Ascending aorta (tissue), 2 donors: ENCODE results near the gene PDZRN3. TPM values are rescaled to one million over a fixed set of nuclear protein-coding genes. Genes with fewer than 3 reads are reported as not detected.

Experiments used
- DNase-seq, 2 donors: peaks; one replicate each; pipeline ENCODE4 v3.0.0-alpha.2; 2019; ENCODE audit warnings: low spot score in 2 of 2
- H3K27ac ChIP-seq, 2 donors: fragments of 200-600 bp; sonication (generic); one replicate each; pipeline ENCODE4 v1.5.1; 2016 to 2017; ENCODE audit warnings: mild to moderate bottlenecking in 1 of 2
- H3K27me3 ChIP-seq: fragments of 200-600 bp; sonication (generic); one replicate; pipeline ENCODE4 v1.5.1; 2017
- H3K36me3 ChIP-seq, 2 donors: fragments of 200-600 bp; sonication (generic); one replicate each; pipeline ENCODE4 v1.5.1; 2016
- H3K4me1 ChIP-seq, 2 donors: fragments of 200-600 bp; sonication (generic); one replicate each; pipeline ENCODE4 v1.5.1; 2016 to 2017; ENCODE audit warnings: mild to moderate bottlenecking in 1 of 2
- H3K4me3 ChIP-seq, 2 donors: fragments of 200-600 bp; sonication (generic); one replicate each; pipeline ENCODE4 v1.5.1; 2016 to 2017; ENCODE audit warnings: mild to moderate bottlenecking in 1 of 2
- H3K9me3 ChIP-seq, 2 donors: fragments of 200-600 bp; sonication (generic); one replicate each; pipeline ENCODE4 v1.5.1; 2016
- CTCF ChIP-seq, 3 experiments: fragments of 200-600 bp in 2 of 3; fragments of 450-650 bp in 1 of 3; sonication (generic) in 2 of 3; IDR thresholded peaks; one replicate each; pipeline ENCODE4 v1.5.1; 2016 to 2019; ENCODE audit warnings: antibody characterized with exemption in 3 of 3, mild to moderate bottlenecking in 1 of 3, moderate library complexity in 1 of 3
- intact Hi-C: fragments of 100-400 bp; cut with DNase I; formaldehyde crosslinking; loops from one replicate; pipeline ENCODE4 v1.15.1; 2023
- total RNA-seq: library from RNA; depleted of rRNA; stranded (reverse); fragments of >200 nt; gene quantifications from one replicate; pipeline ENCODE4 v1.1.0, GENCODE V29; 2016

The PDZRN3 gene
- total RNA-seq, 1 donor from 2014 or later: 71.9 TPM

- intact Hi-C loops: no loop called here
- Histone ChIP-seq H3K4me3 (no peak overlapping the region), H3K36me3 (no peaks in the 10 kb centered on the region), H3K4me1 (no peaks in the 10 kb centered on the region), H3K27me3 (no peaks in the 10 kb centered on the region), H3K9me3 (no peaks in the 10 kb centered on the region), H3K27ac (no peak overlapping the region)
- no peak for TF ChIP-seq CTCF (IDR thresholded peaks at IDR 0.05)
- DNase-seq: no peak
Observed at GRCh38 chr3:73350996-73351395, 273.7 kb downstream of the PDZRN3 start.

GRCh38 chr3:73349657-73350056 lies 275.1 kb downstream of the PDZRN3 start:
- Histone ChIP-seq H3K9me3 (no peaks in the 10 kb centered on the region), H3K4me3 (no peak overlapping the region), H3K36me3 (no peaks in the 10 kb centered on the region), H3K27me3 (no peaks in the 10 kb centered on the region), H3K27ac (no peak overlapping the region), H3K4me1 (no peaks in the 10 kb centered on the region)
- TF ChIP-seq CTCF (IDR thresholded peaks at IDR 0.05): no peak
- DNase-seq: no peak
- intact Hi-C loops: no loop called here

- Histone ChIP-seq H3K27me3 (no peaks in the 10 kb centered on the region), H3K4me1 (no peaks in the 10 kb centered on the region), H3K27ac (no peak overlapping the region), H3K9me3 (peaks cover 0 to 8% of the 10 kb centered on the region in 2 donors), H3K36me3 (no peaks in the 10 kb centered on the region), H3K4me3 (no peak overlapping the region)
- no peak for TF ChIP-seq CTCF (IDR thresholded peaks at IDR 0.05)
- no peak for DNase-seq
- intact Hi-C loops: no loop called here
Observed at GRCh38 chr3:73342077-73342476, 282.7 kb downstream of the PDZRN3 start.

- DNase-seq: no peak
- Histone ChIP-seq H3K4me3 (no peak overlapping the region), H3K27ac (no peak overlapping the region), H3K4me1 (no peaks in the 10 kb centered on the region), H3K9me3 (peaks cover 0 to 8% of the 10 kb centered on the region in 2 donors), H3K36me3 (no peaks in the 10 kb centered on the region), H3K27me3 (no peaks in the 10 kb centered on the region)
- intact Hi-C loops: no loop called here
- TF ChIP-seq CTCF (IDR thresholded peaks at IDR 0.05): no peak
Observed at GRCh38 chr3:73341272-73341935, 283.3 kb downstream of the PDZRN3 start.

- Histone ChIP-seq H3K4me3 (no peak overlapping the region), H3K27ac (no peak overlapping the region), H3K9me3 (no peaks in the 10 kb centered on the region), H3K4me1 (no peaks in the 10 kb centered on the region), H3K36me3 (no peaks in the 10 kb centered on the region), H3K27me3 (no peaks in the 10 kb centered on the region)
- no peak for DNase-seq
- intact Hi-C loops: no loop called here
- no peak for TF ChIP-seq CTCF (IDR thresholded peaks at IDR 0.05)
Observed at GRCh38 chr3:73332558-73332957, 292.2 kb downstream of the PDZRN3 start.
